ENCODE data around the gene AGXT. TPM values are rescaled to one million over a fixed set of nuclear protein-coding genes. Genes with fewer than 3 reads are reported as not detected.

AGXT gene
- total RNA-seq: not detected in 2 replicates

DNA sequence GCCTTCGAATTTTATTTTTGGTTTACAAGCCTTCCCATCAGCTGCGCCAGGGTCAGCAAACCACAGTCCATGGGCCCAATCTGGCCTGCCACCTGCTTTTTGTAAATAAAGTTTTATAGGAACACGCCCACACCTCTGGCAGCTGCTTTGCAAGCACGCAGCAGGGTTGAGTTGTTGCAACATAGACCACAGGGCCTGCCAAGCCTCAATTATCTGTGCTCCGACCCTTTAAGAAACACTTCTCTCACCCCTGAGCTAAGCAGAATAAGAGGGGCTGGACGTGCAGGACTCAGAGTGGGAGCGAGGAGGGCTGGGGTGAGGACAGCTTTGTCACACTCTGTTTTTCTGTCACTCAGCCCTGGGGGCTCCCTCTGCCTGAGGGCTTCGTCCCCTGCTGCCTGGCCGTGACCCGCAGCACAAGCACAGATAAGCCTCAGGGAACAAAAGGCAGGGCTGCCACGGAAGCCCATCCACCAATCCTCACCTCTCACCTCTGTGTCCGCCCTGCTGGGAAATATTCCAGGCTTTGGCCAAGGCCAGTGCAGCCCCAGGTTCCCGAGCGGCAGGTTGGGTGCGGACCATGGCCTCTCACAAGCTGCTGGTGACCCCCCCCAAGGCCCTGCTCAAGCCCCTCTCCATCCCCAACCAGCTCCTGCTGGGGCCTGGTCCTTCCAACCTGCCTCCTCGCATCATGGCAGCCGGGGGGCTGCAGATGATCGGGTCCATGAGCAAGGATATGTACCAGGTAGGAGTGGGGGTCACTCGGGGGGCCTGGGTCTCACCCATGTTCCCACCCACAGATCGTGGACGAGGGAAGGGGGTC lies at the start of gene AGXT:
Gene AGXT (plus strand): TSS at position 539 of the 823 bp plus-strand sequence. CDS start 42 bp downstream, at position 581.
- intact Hi-C loops (cut with micrococcal nuclease): no loop called here

DNA sequence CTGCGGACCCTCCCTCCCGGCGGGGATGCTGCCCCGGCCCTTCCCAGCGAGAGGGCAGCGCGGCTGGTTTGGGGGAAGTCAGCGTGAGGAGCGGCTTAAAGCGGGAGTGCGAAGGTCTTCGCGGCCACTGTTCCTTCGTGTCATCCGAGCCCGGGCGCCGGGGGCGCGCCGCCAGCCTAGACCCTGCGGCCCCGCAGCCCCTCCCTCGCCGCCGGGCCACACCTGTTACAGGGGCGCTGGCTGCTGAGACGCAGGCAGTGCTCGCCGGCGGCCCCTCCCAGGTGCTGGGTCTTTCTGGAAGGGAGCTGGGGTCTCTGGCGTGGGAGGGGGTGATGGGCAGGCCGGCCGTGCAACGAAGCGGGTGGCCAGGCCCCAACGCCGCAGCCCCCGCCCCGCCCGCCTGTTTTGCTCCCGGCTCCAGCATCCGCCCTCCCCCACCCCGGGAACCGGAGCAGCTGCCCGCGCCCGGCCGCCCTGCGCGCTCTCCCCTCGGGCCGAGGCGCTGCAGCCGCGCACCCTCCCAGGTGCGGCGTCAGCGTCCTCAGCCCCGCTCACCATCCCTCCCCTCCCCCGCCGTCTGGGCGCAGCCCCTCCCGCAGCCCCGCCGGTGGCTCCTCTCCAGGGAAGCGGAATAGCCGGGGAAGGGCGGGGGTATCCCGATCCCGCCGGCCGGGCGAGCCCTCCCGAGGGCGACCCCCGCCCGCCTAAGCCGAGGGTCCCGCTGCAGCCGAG lies 49.3 kb upstream of the AGXT start:
- intact Hi-C loops (cut with micrococcal nuclease): no loop called here

DNA sequence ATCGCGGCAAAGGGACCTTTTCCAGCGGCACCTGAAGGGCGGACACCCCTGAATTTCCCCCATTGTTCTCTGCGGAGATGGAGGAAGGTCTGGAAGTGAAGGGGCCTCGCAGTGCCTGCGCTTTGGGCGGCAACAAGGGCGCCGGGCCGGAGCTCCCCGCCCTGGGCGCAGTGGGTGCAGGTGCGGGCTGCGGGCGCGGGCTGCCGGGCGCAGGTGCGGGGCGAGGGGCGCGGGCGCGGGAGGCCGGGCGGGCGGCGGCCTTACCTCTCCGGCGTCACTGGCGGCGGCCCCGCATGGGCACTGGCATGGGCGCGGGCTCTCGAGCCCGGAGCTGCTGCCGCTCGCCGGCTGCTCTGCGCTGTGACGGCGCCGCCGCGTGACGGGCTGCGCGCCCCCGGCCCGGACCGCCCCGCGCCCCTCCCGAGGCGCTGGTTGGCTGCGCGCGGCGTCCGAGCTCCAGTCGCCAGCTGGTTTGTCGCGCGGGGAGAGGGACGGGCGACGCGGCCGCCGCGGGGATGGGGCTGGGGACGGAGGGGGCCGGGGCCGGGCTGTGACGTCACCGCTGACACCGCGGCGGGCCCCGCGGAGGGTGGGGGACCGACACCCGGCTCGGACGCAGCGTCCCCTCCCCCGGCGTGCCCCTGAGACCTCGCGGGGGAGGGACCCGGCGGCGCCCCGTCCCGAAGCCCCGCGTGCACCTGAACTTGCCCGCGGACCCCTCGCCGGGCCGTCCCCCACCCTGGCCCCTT lies 48.6 kb upstream of the AGXT start, which contains the start of gene KIF1A:
Gene KIF1A (minus strand): TSS at position 362 of the 749 bp plus-strand sequence. CDS start 22,467 bp downstream, outside the sequence.
- intact Hi-C loops (cut with micrococcal nuclease): no loop called here

DNA sequence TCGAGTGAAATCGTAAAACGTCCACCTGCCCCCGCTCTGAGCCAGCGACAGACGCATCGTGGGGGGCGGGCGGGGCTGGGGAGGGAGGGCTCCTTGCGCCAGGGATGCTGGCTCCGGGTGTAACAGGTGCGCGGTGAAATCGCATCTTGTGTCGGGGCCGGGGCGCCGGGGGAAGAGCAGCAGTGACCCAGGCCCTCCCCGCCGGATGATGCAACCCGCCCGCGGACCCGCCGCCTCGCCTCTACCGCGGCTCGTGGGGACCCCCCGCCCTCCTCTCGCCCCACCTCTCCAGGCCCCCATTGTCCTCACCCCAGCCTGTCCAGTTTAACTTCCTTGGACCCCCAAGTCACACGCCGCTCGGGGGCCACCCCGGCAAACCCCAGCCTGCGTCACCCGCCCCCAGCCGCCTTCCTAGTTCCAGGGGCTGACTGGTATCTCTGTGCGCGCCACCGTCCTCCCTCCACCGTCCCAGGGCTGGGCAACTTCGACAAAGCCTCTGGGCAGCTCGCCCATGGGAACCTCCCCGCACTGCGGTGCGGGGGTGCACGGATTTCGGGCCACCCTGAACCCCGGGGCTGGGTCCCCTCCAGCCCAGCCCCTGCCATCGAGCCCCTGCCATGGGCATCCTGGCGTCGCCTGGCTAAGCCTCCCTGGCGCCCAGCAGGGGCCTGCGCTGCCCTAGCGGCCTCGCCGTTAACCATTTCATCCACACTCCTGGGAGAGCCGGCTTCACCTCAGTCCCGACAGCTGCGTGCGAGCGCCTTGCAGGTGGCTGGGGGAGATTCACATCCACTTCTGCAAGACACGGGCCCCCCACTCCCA lies 47.8 kb upstream of the AGXT start:
- intact Hi-C loops (cut with micrococcal nuclease): no loop called here

DNA sequence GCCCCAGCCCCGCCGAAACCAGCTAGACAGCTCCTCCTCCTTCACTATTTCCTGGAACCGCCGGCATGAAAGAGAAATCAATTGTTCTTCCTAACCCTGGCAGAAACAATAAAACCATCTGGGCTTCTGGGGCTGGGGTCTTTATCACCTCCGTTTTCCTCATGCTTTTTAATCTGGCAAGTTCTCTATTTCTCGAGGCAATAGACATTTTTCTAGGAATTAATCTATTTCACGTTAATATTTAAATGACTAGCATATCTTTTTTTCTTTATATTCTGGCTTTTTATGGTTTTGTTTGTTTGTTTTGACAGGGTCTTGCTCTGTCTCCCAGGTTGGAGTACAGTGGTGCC lies 47.2 kb upstream of the AGXT start:
- intact Hi-C loops (cut with micrococcal nuclease): no loop called here

DNA sequence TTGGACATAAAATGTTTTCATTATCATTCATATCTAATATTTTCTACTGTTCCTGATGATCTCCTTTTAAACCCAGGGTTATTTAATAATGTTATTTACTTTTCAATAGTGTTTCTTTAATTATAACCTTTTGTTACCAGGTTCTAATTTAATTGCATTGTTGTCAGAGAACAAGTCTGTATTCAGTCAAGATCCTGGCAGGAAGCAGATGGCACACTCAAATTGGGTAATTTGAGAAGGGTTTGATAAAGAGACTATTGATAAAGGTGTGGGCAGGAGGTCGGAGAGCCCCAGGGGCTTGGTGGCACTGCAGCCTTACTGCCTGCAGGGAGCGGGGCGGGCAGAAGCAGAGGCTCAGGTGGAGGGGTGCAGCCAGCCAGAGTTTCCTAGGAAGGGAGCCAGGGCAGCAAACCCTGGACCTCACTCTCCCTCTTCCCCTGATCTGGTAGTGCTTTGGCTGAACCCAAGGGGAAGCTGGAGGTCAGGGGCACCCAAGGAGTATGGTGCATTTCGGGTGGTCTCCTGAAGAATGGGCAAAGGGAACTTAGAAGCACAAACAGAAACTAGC lies 46.3 kb upstream of the AGXT start:
- intact Hi-C loops (cut with micrococcal nuclease): no loop called here

DNA sequence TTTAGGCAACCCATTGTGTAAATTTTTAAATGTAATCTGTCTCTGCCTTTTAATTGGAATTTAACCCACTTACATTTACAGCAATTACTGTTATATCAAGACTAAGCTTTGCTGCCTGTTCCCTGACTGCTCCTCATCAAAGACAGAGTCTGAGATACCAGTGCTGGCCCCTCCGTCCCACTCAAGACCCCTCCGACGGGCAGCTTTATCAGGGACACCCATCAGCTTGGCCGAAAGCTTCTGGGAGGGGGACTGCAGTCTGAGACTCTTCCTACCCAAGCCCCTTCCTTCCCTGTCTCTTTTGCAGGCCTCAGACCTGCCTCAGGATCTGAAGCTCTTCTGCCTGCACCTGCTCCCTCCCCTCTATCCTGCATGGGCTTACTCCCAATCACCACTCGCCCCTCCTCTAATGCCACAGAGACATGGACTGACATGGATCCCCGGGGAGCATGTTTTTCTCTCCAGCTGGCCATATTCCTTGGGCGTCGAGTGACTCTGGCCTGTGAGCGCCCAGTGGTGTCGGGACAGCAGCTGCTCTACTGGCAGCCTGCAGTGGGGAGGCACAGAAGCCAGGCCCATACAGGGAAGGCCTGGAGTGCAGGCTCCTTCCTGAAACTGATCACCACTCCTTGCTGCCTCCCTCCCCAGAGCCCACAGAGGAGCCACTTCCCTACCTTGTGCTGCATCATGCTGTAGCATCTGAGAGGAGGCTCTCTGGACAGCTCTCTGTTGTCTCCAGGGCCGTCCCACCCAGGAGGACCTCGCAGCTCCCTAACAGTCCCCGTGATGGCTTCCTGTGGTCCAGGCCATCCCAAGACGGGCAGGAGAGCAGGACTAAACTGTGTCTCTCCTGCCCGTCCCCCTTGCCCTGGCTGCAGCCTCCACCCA lies 44.9 kb upstream of the AGXT start:
- intact Hi-C loops (cut with micrococcal nuclease): no loop called here

DNA sequence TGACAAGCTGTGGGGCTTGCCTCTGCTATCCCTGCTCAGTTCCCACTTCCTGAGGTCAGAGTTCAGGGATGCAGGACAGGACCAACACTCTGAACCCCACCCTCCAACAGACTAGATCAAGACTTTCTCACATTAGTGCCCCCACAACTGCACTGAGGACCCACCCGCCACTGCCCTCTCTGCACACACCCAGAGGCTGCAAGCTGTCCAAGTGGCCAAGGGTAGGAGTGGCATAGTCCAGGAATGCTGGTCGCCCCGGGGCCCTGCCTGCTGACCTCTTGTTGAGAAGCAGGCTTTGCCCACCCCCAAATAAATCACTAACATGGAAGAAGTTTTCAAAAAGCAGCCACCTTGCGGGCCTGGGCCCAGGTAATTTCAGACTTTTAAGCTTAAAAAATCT lies 43.1 kb upstream of the AGXT start:
- intact Hi-C loops (cut with micrococcal nuclease): no loop called here

DNA sequence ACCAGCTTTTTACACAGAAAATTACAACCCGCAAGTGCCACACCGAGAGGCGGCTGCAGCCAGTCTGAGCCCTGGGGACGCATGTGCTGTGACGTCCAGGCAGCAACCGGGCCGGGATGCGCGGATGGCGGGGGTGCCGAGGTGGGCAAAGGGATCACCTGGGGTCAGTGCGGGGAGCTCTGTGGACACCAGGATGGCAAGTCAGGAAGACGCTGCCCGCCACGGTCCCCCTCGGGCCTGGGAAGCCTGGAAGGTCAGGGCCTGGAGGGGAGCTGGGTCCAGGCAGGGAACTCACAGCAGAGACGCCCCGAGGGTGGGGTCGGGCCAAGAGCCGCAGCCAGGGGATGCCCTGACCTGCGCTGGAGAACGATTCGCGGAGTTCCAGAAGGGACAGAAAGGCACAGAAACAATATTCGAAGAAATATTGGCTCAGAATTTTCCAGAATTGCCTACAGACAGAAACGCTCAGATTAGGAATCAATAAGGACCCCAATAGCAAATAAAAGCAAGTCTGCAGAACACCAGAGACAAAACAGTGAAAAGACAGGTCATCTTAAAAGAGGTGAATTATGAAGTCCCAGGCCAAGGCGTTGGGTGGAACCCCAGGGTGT lies 36.9 kb upstream of the AGXT start:
- intact Hi-C loops (cut with micrococcal nuclease): loop anchor here (1.0 to 5.0 kb wide), 12 partner anchors 245 to 1051 kb away; partner anchors contain the start of genes CAPN10, D2HGDH, DUSP28 and FARP2

DNA sequence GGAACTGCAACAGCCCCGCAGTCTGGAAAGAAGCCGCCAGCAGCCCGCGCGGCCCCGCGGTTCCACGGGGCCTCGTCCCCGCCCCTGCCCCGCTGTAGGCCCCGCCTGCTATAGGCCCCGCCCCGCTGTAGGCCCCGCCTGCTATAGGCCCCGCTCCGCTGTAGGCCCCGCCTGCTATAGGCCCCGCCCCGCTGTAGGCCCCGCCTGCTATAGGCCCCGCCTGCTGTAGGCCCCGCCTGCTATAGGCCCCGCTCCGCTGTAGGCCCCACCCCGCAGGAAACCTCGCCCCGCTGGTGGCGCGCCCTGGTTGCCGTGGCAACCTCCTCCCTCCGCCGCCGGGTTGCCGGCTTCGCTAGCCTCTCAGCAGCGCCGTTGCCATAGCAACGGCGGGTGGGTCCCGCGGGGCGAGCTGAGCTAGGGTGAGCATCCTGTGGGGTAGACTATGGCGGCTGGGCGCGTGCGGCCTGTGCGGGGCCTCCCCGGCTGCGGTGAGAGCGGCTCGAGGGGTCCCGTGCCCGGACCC lies 36.4 kb upstream of the AGXT start:
- intact Hi-C loops (cut with micrococcal nuclease): loop anchor here (1.0 to 5.0 kb wide), 12 partner anchors 246 to 1050 kb away; partner anchors contain the start of genes CAPN10, D2HGDH, DUSP28 and FARP2

DNA sequence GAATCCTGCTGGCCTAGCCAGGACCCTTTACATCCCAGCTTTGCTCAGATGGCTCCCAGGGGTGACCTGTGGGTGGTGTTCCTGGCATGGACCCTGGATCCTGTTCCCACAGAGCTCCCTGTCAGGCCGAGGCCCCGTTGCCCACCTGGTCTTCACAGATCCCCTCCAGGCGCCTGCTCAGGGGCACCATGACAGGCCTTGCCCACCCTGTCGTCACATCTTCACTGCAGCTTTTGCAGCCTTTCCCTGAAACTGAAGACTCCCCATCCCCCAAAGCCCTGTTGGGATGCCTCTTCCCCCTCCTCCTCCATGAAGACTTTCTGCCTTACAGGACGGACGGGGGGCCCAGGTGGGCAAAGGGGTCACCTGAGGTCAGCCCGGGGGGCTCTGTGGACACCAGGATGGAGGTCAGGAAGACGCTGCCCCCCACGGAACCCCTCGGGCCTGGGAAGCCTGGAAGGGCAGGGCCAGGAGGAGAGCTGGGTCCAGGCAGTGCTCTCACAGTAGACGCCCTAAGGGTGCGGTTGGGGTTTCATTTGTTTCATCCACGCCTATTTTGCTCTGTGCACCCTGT lies 35.6 kb upstream of the AGXT start:
- intact Hi-C loops (cut with micrococcal nuclease): loop anchor here (1.0 to 5.0 kb wide), 12 partner anchors 247 to 1049 kb away; partner anchors contain the start of genes CAPN10, D2HGDH, DUSP28 and FARP2

DNA sequence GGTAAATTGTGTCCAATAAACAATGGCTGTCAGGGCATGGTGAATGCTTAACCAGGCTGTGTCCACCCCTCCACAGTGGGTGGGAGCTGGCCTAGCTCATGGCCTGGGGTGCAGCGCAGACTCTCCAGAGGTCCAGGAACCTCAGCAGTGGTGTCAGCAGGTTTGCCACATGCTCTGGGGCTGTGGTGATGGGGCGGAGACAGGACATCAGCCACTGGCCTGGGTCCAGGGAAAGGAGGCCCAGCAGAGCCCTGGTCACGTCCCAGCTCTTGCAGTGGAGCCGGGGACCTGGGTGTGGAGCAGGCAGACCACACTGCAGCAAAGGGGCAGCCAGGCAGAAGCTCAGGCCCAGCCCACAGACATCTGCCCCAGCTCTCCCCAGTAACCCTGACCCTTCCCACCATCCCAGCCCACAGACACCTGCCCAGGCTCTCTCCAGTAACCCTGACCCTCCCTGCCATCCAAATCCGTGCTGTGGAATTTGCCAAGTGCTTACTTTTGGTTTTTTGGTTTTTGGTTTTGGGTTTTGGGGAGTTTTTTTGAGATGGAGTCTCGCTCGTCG lies 34.8 kb upstream of the AGXT start:
- intact Hi-C loops (cut with micrococcal nuclease): loop anchor here (2.0 to 5.0 kb wide), 6 partner anchors 319 to 1048 kb away; partner anchors contain the start of genes D2HGDH and ING5

DNA sequence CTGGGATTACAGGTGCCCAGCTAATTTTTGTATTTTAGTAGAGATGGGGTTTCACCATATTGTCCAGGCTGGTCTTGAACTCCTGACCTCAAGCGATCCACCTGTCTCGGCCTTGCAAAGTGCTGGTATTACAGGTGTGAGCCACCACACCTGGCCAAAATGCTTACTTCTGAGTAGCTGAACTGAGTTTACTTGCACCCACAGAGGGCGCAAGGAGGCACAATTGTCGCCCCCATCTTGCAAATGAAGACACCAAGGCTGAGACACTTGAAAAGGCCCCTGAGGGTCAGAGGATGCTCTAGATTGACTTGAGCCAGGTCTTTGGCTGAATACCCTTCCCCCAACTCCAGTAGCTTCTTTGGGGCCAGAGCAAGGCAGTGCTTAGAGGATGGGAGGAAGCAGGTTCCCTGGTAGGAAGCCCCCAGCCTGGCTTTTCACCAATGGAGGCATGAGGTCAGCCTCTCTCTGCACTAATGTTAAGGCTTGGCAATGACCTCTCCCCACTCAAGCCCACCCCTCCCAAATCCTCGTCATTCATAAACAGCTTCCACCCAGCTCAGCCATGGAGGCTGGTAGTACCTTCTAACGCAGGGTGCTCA lies 34.1 kb upstream of the AGXT start:
- intact Hi-C loops (cut with micrococcal nuclease): loop anchor here (5.0 kb wide), 4 partner anchors 602 to 1048 kb away; partner anchors contain the start of genes D2HGDH and ING5

DNA sequence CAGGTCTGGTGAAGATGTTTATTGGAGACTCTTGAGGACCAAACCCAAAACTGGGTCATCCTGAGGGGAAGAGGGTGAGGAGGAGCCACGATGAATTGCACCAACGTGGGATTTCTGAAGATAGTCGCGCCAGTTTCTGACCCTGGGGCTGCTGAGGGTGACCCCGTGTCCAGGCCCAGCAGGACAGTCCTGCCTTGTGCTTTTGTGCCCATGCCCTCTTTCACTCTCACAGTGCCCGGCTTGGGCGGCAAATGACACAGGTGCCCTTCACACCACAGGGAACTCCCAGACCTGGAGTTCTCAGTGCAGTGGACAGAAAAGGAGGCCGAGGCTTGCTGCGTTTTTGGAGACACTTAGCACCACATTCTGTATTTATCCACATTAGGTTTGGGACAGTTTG lies 33.1 kb upstream of the AGXT start:
- intact Hi-C loops (cut with micrococcal nuclease): no loop called here

DNA sequence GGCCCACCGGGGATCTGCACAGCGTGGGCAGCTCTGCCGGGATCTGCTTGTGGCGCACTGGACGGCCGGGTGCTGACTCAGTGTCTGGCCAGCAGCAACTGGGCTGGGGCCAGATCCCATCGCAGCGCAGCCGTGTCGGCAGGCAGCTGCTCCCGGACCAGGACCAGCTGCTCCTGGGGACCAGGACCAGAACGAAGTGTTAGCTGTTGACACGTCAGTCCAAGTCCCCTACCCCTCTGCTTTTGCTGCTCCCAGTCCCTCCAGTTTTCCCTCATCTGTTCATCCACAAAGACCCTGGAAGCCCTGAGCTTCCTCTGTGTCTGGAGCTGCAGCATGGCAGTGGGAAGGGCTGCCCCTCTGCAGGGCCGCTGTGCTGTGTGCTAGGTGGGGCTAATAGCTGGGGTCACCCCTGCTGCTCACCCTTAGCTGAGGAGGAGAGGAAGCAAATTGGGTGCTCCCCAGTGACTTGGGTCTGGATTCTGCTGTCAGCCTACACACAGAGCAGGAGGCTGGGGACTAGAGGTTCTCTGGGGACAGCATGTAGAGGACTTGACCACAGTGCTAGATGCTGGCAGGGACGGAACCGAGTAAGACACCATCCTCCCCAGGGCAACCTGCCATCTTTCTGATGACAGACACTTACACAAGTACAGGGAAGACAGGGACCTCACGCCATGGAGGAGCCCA lies 31.7 kb upstream of the AGXT start:
- intact Hi-C loops (cut with micrococcal nuclease): no loop called here

DNA sequence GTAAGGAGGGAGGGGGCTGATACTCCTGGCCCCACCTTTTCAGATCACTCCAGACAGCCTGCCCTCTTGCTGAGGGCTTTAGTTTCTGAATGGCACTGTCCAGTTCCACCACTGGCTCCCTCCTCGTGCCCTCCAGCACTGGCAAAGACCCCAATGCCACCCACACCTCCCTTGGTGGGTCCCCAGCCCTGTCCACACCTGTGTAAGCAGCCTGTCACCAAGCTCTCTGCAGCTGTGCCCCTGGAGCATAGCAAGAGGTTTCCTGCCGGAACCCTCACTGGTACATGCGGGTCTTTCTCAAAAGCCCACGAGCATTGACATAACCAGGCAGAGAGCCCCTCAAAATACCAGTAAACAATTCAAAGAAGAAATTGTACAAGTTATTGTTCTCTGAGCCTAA lies 31.0 kb upstream of the AGXT start:
- intact Hi-C loops (cut with micrococcal nuclease): no loop called here
